Astrocyte (in vitro differentiated cells and primary cell): ENCODE data around the gene KRTAP12-2. TPM values are rescaled to one million over a fixed set of nuclear protein-coding genes. Genes with fewer than 3 reads are reported as not detected.

Experiments used
- DNase-seq: peaks from one replicate; pipeline ENCODE4 v3.0.0-alpha.2; 2010; ENCODE audit warnings: low read depth
- FAIRE-seq: peaks from 2 replicates; lab custom pipeline; 2011; peaks lifted over from hg19 to GRCh38; lab: Jason Lieb, UNC
- H2AFZ ChIP-seq: 2 replicates; pipeline ENCODE4 v1.6.0; 2012; ENCODE audit warnings: low read depth, low read length, inconsistent platforms
- H3K27ac ChIP-seq: 2 replicates; pipeline ENCODE4 v1.5.1; 2011; ENCODE audit warnings: low read depth, low read length, inconsistent platforms
- H3K27me3 ChIP-seq: 2 replicates; pipeline ENCODE4 v1.6.0; 2011; ENCODE audit warnings: low read length, inconsistent platforms; ENCODE audit not compliant: insufficient read depth
- H3K36me3 ChIP-seq: 2 replicates; pipeline ENCODE4 v1.5.1; 2011; ENCODE audit warnings: low read length, inconsistent platforms; ENCODE audit not compliant: insufficient read depth
- H3K4me1 ChIP-seq: 2 replicates; pipeline ENCODE4 v1.5.1; 2011; ENCODE audit warnings: low read length, inconsistent platforms; ENCODE audit not compliant: insufficient read depth
- H3K4me2 ChIP-seq: 2 replicates; pipeline ENCODE4 v1.6.0; 2012; ENCODE audit warnings: low read length, inconsistent platforms
- H3K4me3 ChIP-seq: 2 replicates; pipeline ENCODE4 v1.5.1; 2011; ENCODE audit warnings: low read depth, mild to moderate bottlenecking, low read length, inconsistent platforms; ENCODE audit not compliant: insufficient read depth
- H3K79me2 ChIP-seq: 2 replicates; pipeline ENCODE4 v1.6.0; 2012; ENCODE audit warnings: mild to moderate bottlenecking, low read length, inconsistent platforms; ENCODE audit not compliant: insufficient read depth
- H3K9ac ChIP-seq: 2 replicates; pipeline ENCODE4 v1.6.0; 2012; ENCODE audit warnings: mild to moderate bottlenecking, low read length, inconsistent platforms
- H3K9me3 ChIP-seq: 2 replicates; pipeline ENCODE4 v1.5.1; 2012; ENCODE audit warnings: low read depth, mild to moderate bottlenecking, low read length, inconsistent platforms; ENCODE audit not compliant: insufficient read depth
- H4K20me1 ChIP-seq: 2 replicates; pipeline ENCODE4 v1.6.0; 2012; ENCODE audit warnings: low read length, inconsistent platforms; ENCODE audit not compliant: insufficient read depth
- H3K27ac Mint-ChIP-seq: one replicate; pipeline ENCODE4 v1.8.0; 2021; ENCODE audit warnings: mild to moderate bottlenecking, mixed read lengths; ENCODE audit not compliant: unreplicated experiment
- H3K27me3 Mint-ChIP-seq: one replicate; pipeline ENCODE4 v1.8.0; 2021; ENCODE audit warnings: low read depth, mixed read lengths; ENCODE audit not compliant: unreplicated experiment
- H3K36me3 Mint-ChIP-seq: one replicate; pipeline ENCODE4 v1.8.0; 2021; ENCODE audit warnings: low read depth, mixed read lengths; ENCODE audit not compliant: unreplicated experiment
- H3K4me1 Mint-ChIP-seq: one replicate; pipeline ENCODE4 v1.8.0; 2021; ENCODE audit warnings: low read depth, mixed read lengths; ENCODE audit not compliant: unreplicated experiment
- H3K4me3 Mint-ChIP-seq: one replicate; pipeline ENCODE4 v1.8.0; 2021; ENCODE audit warnings: mild to moderate bottlenecking, moderate library complexity, mixed read lengths; ENCODE audit not compliant: unreplicated experiment
- H3K9me3 Mint-ChIP-seq: one replicate; pipeline ENCODE4 v1.8.0; 2021; ENCODE audit warnings: mild to moderate bottlenecking, mixed read lengths; ENCODE audit not compliant: unreplicated experiment
- CTCF ChIP-seq: IDR thresholded peaks from 2 replicates; pipeline ENCODE4 v1.5.1; 2011; ENCODE audit warnings: low read depth, mild to moderate bottlenecking, inconsistent platforms, low read length, moderate library complexity; ENCODE audit not compliant: insufficient read depth
- EZH2 ChIP-seq: IDR thresholded peaks from 2 replicates; pipeline ENCODE4 v1.6.1; 2012; ENCODE audit warnings: mild to moderate bottlenecking, low read length, inconsistent platforms; ENCODE audit not compliant: insufficient read depth
- total RNA-seq: library from RNA; stranded (reverse); gene quantifications from 2 replicates; pipeline ENCODE4 v1.2.1, GENCODE V29; 2021

Gene KRTAP12-2
- total RNA-seq, 1 donor from 2014 or later = not detected

DNA sequence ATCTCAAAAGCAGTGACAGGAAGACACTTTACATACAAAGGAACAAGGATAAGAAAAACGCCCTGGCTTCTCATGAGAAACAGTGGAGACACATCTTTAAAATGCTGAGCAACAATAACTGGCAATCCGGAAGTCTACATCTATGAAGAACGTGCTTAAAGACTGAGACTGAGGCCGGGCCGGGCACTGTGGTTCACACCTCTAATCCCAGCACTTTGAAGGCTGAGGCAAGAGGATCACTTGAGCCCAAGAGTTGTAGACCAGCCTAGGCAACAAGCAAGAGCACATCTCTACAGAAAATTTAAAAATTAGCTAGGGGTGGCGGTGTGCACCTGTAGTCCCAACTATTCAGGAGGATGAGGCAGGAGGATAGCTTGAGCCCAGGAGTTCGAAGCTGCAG is 17.4 kb upstream of the KRTAP12-2 start:
- H2AFZ ChIP-seq = no peak overlapping the region
- H3K9me3 ChIP-seq = no peaks in the 10 kb centered on the region
- Mint-ChIP-seq H3K4me1 (peaks cover 5% of the 10 kb centered on the region), H3K27ac (no peak overlapping the region), H3K9me3 (peaks cover 6% of the 10 kb centered on the region), H3K27me3 (peaks cover 73% of the 10 kb centered on the region), H3K4me3 (no peak overlapping the region), H3K36me3 (peaks cover 8% of the 10 kb centered on the region)
- H3K4me1 ChIP-seq = no peaks in the 10 kb centered on the region
- H3K27ac ChIP-seq = no peak overlapping the region
- H4K20me1 ChIP-seq = no peaks in the 10 kb centered on the region
- H3K79me2 ChIP-seq = no peaks in the 10 kb centered on the region
- H3K36me3 ChIP-seq = no peaks in the 10 kb centered on the region
- H3K9ac ChIP-seq = no peak overlapping the region
- no peak overlapping the region for H3K4me3 ChIP-seq
- H3K27me3 ChIP-seq = peaks cover 10% of the 10 kb centered on the region
- DNase-seq (no peak), FAIRE-seq (no peak)
- TF ChIP-seq EZH2 (no peak), CTCF (no peak)
- H3K4me2 ChIP-seq = no peak overlapping the region

DNA sequence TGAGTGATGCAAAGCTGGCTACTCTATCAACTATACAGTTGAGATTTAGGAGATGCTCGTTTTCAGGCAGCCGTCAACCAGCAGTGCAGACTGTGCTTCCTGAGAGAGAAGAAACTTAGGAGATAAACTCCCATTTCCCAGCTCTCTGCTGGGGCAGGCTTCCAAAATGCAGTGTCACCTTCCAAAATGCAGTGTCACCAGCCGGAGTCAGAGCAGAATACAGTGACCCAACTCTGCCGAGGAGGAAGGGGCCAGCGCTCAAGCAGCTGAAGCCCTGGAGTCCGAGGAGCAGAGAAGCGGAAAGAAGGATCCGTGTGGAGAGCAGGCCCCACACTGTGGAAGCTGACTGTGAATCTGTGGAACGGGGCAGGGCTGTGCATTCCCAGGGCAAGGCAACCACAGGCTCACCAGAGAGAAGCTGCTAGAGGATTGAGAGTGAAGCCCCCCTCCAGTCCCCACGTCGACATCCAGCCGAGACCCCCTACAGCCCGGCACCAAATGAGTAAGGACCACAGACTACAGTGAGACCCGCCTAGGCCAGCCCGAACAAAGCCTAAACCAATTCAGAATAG is 15.9 kb upstream of the KRTAP12-2 start:
- DNase-seq = no peak
- TF ChIP-seq CTCF (no peak), EZH2 (no peak)
- H3K27me3 Mint-ChIP-seq = peaks cover 64% of the 10 kb centered on the region

GRCh38 chr21:44681861-44682579 is 15.3 kb upstream of the KRTAP12-2 start, which contains the start of gene KRTAP12-1:
TSS of gene KRTAP12-1 (minus strand) at chr21:44682163. CDS start at chr21:44682123, 40 bp downstream.
- Histone ChIP-seq H4K20me1 (no peaks in the 10 kb centered on the region), H3K4me2 (no peak within 1 kb of the TSS), H3K27ac (no peak within 1 kb of the TSS), H3K79me2 (no peaks in the 10 kb centered on the region), H3K27me3 (peaks cover 4% of the 10 kb centered on the region), H2AFZ (no peak within 1 kb of the TSS), H3K4me1 (no peaks in the 10 kb centered on the region), H3K9me3 (no peaks in the 10 kb centered on the region), H3K4me3 (no peak within 1 kb of the TSS), H3K9ac (no peak within 1 kb of the TSS), H3K36me3 (no peaks in the 10 kb centered on the region)
- TF ChIP-seq CTCF = no peak
- no peak for TF ChIP-seq EZH2
- Mint-ChIP-seq H3K36me3 (peaks cover 8% of the 10 kb centered on the region), H3K27ac (no peak within 1 kb of the TSS), H3K27me3 (peaks cover 63% of the 10 kb centered on the region), H3K9me3 (peaks cover 6% of the 10 kb centered on the region), H3K4me1 (peaks cover 5% of the 10 kb centered on the region), H3K4me3 (no peak within 1 kb of the TSS)
- FAIRE-seq (no peak), DNase-seq (no peak)

More for the DNA sequence above, 15.9 kb upstream of the KRTAP12-2 start:
- Histone ChIP-seq H3K27me3 (peaks cover 8% of the 10 kb centered on the region), H2AFZ (no peak overlapping the region), H4K20me1 (no peaks in the 10 kb centered on the region), H3K27ac (no peak overlapping the region), H3K9ac (no peak overlapping the region), H3K36me3 (no peaks in the 10 kb centered on the region), H3K9me3 (no peaks in the 10 kb centered on the region), H3K4me2 (no peak overlapping the region), H3K79me2 (no peaks in the 10 kb centered on the region), H3K4me1 (no peaks in the 10 kb centered on the region), H3K4me3 (no peak overlapping the region)
- H3K27ac Mint-ChIP-seq = no peak overlapping the region
- H3K9me3 Mint-ChIP-seq = peaks cover 6% of the 10 kb centered on the region
- no peak for FAIRE-seq
- H3K4me3 Mint-ChIP-seq = no peak overlapping the region
- H3K4me1 Mint-ChIP-seq = peaks cover 5% of the 10 kb centered on the region
- H3K36me3 Mint-ChIP-seq = peaks cover 8% of the 10 kb centered on the region
